Tibial nerve (tissue), 4 donors: ENCODE data around the gene CEP63.

Source experiments
- EP300 ChIP-seq, 2 donors: sonication (generic); formaldehyde crosslinking; IDR thresholded peaks; one replicate each; pipeline ENCODE4 v1.6.1; 2017; ENCODE audit warnings: antibody characterized with exemption in 2 of 2, mild to moderate bottlenecking in 1 of 2
- TF ChIP-seq, protein P1 (sequence below), 5 experiments: fragments of 200-600 bp in 3 of 5; fragments of 450-650 bp in 2 of 5; sonication (generic) in 3 of 5; IDR thresholded peaks; one replicate each; pipeline ENCODE4 v1.5.1; 2016 to 2019; ENCODE audit warnings: antibody characterized with exemption in 5 of 5, mild to moderate bottlenecking in 3 of 5, moderate library complexity in 2 of 5

DNA sequence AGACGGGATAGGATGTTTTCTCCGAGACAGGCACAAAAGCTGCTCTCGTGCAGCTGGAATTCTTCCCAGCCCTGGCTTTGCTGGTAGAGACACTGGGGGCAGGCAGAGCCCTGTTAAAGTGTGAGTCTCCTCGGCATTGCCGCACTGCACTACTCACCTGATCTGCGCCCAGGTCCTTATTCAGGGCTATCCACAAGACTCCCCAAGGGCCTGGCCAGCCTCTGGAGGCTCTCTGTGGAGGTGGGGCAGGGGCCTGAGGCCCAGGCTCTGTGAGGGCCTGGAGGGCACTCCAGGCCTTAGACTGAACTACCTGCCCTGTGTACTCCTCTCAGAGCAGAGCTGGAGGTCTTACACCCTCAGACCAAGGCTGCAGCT lies 116.6 kb downstream of the CEP63 start:
- TF ChIP-seq, protein P1, sequence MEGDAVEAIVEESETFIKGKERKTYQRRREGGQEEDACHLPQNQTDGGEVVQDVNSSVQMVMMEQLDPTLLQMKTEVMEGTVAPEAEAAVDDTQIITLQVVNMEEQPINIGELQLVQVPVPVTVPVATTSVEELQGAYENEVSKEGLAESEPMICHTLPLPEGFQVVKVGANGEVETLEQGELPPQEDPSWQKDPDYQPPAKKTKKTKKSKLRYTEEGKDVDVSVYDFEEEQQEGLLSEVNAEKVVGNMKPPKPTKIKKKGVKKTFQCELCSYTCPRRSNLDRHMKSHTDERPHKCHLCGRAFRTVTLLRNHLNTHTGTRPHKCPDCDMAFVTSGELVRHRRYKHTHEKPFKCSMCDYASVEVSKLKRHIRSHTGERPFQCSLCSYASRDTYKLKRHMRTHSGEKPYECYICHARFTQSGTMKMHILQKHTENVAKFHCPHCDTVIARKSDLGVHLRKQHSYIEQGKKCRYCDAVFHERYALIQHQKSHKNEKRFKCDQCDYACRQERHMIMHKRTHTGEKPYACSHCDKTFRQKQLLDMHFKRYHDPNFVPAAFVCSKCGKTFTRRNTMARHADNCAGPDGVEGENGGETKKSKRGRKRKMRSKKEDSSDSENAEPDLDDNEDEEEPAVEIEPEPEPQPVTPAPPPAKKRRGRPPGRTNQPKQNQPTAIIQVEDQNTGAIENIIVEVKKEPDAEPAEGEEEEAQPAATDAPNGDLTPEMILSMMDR (IDR thresholded peaks at IDR 0.05): no peak
- TF ChIP-seq EP300 (IDR thresholded peaks at IDR 0.05): no peak
